ENCODE results near the gene ALPP.
"Not testable (repeated sequence)": the region's sequence is repeated elsewhere in the genome, so short reads cannot be mapped to it uniquely, and the experiment has no call there.

ALPP gene

GRCh38 chr2:232407428-232408150, 29.0 kb downstream of the ALPP start:
- DNase-seq, result not testable (repeated sequence)

GRCh38 chr2:232408269-232408668, 29.7 kb downstream of the ALPP start:
- not testable (repeated sequence) for DNase-seq

GRCh38 chr2:232409617-232410016, 31.1 kb downstream of the ALPP start:
- DNase-seq, result not testable (repeated sequence)

- no peak for DNase-seq
These were observed 31.8 kb downstream of the ALPP start for GRCh38 chr2:232410238-232410900.

GRCh38 chr2:232411901-232412629, 33.5 kb downstream of the ALPP start:
- peak in 1 of 3 donors; percentile 8 for DNase-seq

GRCh38 chr2:232412986-232413385, 34.4 kb downstream of the ALPP start:
- no peak for DNase-seq

GRCh38 chr2:232415138-232415690, 36.7 kb downstream of the ALPP start:
- DNase-seq, result no peak

GRCh38 chr2:232415736-232416520, 37.4 kb downstream of the ALPP start:
- DNase-seq, result no peak

GRCh38 chr2:232416521-232417470, 38.2 kb downstream of the ALPP start:
- DNase-seq, result no peak

GRCh38 chr2:232417489-232417888, 38.9 kb downstream of the ALPP start:
- no peak for DNase-seq

- no peak for DNase-seq
These were observed 39.5 kb downstream of the ALPP start for GRCh38 chr2:232418056-232418455.

- peak; percentile 72 to 86 (median 76) for DNase-seq
These were observed 40.1 kb downstream of the ALPP start for GRCh38 chr2:232418466-232419244.

GRCh38 chr2:232419245-232420072, 40.9 kb downstream of the ALPP start:
- no peak for DNase-seq

GRCh38 chr2:232420073-232420454, 41.5 kb downstream of the ALPP start:
- DNase-seq, result no peak

- DNase-seq, result peak in 1 of 3 donors; percentile 8
These were observed 42.1 kb downstream of the ALPP start for GRCh38 chr2:232420463-232421188.

GRCh38 chr2:232421189-232421785, 42.7 kb downstream of the ALPP start:
- no peak for DNase-seq

GRCh38 chr2:232422051-232422450, 43.5 kb downstream of the ALPP start:
- DNase-seq, result no peak

GRCh38 chr2:232422996-232423395, 44.4 kb downstream of the ALPP start:
- DNase-seq, result not testable (repeated sequence)

Measured in suppressor macrophage treated with lipopolysaccharide for 1 hour (primary cell).